HG02759 (cell line): Measurements from ENCODE around the gene TMEM215.
"Not testable (repeated sequence)": the region's sequence is repeated elsewhere in the genome, so short reads cannot be mapped to it uniquely, and the experiment has no call there.

Experiments used
- ATAC-seq: cut with Tn5 transposase; IDR thresholded peaks from one replicate; pipeline ENCODE4 v1.9.1; 2021; ENCODE audit warnings: mild to moderate bottlenecking, moderate library complexity; ENCODE audit not compliant: unreplicated experiment

Gene TMEM215, protein sequence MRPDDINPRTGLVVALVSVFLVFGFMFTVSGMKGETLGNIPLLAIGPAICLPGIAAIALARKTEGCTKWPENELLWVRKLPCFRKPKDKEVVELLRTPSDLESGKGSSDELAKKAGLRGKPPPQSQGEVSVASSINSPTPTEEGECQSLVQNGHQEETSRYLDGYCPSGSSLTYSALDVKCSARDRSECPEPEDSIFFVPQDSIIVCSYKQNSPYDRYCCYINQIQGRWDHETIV

DNA sequence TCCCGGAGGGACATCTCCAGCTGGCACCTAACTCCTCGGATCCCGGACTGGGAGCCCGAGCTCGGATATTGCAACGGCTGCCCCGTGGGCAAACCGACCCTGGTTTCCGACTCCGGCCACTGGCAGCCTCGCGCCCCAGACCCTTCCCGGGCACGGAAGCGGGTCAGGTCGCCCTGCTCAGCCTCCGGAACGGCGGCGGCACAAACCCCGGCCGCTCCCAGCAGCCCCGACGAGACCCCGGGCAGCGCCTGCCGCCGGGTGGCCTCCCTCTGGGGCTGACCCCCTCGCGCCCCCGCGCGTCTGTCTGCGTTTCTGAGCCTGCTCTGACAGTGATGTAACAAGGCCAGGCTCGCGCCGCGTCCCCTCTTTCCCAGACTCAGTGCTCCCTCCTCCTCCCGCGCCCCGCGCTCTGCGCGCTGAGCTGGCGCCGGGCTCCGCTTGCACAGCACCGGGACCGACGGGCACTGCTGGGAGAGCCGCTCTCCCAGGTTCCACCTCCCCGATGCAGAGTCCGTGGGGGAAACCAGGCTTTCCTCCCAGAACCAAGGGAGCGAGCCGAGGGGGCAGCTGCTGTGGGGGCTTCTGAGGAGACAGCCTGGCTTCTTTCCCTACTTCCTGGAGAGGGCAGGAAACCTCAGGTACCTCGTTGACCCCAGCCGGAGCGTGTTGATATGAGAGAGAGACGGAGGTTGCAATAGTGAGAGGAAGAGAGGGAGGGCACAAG, at the start of gene TMEM215:
TSS of gene TMEM215 (plus strand) at position 373 of the 724 bp plus-strand sequence. CDS start 644 bp downstream, outside the sequence.
- no peak for ATAC-seq

GRCh38 chr9:32735476-32735875, 47.9 kb upstream of the TMEM215 start:
- ATAC-seq, result no peak

DNA sequence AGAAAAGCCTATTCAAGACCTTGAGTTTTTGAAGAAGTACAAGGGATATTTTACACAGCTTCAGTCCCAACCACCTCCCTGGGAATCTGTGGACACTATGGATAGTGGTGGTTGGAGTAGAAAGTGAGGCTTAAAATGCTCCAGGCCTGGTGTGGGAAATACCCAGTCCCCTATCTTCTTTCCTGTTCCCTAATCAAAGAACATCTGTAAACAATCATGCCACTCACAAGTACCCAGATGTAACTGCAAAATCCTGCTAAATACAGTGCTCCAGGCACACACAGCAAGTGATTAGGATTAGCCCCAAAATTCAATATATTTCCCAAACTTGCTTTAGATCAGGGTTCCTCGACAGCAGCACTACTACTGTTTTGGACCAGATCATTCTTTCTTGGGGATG, 46.0 kb upstream of the TMEM215 start:
- ATAC-seq, result no peak

DNA sequence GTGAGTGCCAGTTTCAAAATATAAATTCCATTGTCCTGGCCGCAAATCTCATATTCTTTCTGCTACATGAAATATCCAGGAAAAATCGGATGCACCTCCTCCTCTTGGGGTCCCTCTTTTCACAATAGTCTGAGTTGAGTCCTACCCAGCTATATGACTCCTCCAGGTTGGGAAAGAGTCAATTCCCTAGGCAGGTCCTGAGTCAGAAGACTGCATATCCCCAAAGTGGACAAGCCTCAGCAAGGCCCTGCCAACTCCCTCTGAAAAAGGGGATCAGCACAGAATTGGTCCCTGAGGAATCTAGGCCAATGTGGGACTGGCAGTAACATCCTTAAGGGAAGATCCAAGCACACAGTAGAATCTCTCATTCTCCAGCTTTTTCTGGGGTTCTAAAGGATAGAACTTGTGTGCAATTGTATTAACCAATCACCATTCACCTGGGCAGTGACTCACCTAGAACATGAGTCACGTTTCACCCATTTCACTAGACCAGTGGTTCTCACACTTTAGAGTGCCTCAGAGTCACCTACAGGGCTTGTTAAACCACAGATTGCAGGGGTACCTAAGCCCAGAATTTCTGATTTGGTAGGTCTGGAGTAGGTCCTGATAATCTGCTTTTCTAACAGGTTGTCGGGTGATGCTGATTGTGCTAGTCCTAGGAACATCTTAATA, 44.7 kb upstream of the TMEM215 start:
- no peak for ATAC-seq

DNA sequence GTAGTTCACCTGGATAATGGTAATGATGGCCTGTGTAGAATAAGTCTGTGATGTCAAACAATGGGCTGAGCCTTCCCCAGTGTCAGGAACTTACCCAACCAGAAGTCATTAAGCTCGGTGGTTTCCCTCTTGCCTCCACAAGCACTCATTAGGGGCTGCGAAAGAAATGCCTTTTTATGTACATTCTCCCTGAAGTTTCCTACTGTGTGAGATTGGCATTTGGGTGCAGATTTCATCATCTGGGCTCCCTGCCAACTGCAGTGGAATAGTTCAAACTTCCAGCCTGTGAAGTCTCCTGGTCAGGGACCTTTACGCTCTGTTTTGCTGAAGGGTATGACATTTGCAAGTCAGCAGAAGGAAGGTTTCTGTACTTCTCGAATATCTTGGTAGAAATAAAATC, 41.6 kb upstream of the TMEM215 start:
- ATAC-seq, result no peak

DNA sequence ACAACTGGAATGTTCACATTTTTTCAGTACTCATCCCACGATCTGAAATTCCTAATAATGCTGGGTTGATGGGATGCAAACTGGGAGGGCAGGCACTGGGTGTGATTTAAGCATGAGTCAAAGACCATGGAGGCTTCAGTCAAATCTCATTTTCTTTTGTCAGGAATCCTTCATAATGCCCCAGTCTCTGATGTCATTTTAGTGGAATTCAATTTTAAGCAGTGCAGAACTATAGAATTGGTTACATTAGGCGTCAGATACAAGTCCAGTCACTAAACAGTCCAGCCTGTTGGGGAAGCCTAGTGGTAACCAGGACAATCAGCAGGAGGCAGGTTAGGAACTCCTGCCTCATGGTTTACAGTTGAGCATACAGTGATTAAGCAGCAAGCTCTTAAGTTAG, 41.0 kb upstream of the TMEM215 start:
- no peak for ATAC-seq

GRCh38 chr9:32748013-32748412, 35.3 kb upstream of the TMEM215 start:
- no peak for ATAC-seq

- no peak for ATAC-seq
These were observed 27.6 kb upstream of the TMEM215 start for GRCh38 chr9:32755730-32756129.

GRCh38 chr9:32764139-32764538, 19.2 kb upstream of the TMEM215 start:
- no peak for ATAC-seq

GRCh38 chr9:32775283-32775682, 8.1 kb upstream of the TMEM215 start:
- ATAC-seq, result no peak

GRCh38 chr9:32776201-32776600, 7.1 kb upstream of the TMEM215 start:
- ATAC-seq, result no peak

DNA sequence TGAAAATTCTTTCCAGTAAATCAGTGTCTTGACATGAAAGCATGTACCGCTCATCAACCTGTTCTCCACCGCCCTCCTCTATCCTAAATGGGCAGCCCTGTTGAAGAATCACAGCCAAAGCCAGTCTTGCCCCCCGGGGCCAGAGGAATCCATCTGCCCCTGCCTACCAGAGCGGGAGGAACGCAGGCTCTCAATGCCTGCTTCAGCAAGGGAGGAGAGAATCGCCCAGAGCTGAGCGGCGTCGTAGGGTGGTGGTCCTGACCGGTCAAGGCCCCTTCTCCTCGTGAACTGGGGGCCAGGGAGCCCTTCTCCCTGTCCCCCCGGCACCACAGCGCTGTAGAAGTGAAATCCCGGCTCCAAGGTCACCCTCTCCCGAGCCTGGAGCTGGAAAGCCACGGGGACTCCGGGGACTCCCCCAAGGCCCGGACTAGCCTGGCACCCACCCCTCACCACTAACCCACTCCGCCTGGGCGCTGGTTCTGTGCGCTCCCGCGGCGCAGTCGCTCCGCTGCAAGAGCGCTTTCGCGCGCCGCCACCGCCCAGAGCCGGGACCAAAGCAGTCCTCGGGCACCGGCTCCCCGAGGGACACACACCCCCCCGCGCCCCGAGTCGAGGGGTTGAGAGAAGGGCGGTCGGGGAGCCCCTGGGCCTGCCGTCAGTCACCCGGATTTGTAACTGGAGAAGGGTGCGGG, 718 bp upstream of the TMEM215 start:
- no peak for ATAC-seq

DNA sequence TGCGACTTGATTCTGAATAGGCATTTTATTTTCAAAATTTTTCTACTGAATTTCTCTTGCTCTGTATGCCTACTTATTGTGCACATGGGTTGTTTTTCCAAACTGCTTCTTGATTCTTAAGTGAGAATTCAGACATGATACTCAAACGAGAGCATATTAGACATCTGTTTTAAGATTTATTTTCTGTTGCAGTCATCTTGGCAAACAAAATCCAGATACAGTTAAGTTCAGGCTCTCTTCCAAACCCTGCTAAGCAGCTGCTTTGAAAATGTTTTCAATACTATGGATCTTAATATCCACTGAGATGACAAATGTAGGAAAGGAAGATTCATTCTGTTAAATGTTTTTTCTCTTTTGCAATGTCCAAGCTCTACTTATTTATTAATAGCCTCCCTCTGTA, 4.5 kb downstream of the TMEM215 start:
- no peak for ATAC-seq

DNA sequence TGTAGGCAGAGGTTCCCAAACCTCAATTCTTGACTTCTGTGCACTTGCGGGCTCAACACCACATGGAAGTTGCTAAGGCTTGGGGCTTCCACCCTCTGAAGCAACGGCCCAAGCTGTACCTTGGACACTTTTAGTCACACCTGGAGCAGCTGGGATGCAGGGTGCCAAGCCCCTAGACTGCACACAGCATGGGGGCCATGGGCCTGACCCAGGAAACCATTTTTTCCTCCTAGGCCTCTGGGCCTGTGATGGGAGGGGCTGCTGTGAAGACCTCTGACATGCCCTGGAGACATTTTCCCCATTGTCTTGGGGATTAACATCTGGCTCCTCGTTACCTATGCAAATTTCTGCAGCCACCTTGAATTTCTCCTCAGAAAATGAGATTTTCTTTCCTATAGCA, 12.7 kb downstream of the TMEM215 start:
- not testable (repeated sequence) for ATAC-seq

- ATAC-seq, result no peak
These were observed 18.2 kb downstream of the TMEM215 start for GRCh38 chr9:32801530-32801929.

DNA sequence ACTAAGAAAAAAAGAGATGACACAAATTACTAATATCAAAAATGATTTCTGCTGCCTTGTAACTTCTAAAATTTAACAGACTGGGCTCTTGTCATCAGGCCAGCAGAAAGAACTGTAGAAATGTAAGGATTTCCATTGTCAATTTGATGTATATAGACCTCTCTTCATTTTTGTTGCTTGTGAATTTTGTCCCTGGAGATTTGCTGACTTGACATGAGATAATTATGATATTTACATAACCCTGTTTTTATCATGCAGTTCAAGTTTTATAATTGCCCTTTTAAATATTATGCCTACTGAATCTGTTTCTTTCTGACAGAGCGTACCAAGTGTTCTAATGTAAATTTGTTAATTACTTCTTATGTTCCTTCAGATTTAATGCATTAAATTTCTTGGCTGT, 23.9 kb downstream of the TMEM215 start:
- ATAC-seq, result no peak

- no peak for ATAC-seq
These were observed 27.9 kb downstream of the TMEM215 start for GRCh38 chr9:32811246-32811645.

DNA sequence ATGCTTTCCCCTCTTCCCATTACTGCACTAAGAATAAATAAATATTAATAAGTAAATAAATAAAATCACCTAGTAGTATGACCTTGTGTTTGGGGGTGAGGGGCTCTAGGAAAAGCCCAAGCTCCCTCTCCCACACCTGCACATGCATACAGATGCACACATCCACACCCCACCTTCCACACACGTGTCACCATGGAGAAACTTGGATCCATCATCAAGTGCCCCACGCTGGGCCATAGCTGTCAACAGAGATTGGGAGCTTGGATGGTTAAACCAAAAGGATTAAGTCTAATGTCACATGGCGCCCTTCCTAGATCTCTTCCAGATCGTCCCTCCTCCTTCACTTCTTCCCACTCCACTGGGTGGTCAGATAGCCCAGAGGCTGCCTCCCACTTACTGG, 37.0 kb downstream of the TMEM215 start:
- no peak for ATAC-seq

DNA sequence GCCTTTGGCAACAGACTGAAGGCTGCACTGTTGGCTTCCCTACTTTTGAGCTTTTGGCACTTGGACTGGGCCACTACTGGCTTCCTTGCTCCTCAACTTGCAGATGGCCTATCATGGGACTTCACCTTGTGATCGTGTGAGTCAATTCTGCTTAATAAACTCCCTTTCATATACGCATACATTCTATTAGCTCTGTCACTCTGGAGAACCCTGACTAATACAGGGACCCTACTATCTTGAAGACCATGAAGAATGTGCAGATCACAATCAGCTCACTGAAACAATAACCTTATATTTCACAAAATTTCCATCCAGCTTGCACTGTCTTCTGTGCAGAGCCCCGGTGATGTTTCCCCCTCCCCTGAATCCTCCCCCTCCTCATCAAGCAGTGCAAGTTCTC, 39.8 kb downstream of the TMEM215 start:
- ATAC-seq, result no peak

GRCh38 chr9:32823551-32823950, 40.2 kb downstream of the TMEM215 start:
- ATAC-seq, result no peak

DNA sequence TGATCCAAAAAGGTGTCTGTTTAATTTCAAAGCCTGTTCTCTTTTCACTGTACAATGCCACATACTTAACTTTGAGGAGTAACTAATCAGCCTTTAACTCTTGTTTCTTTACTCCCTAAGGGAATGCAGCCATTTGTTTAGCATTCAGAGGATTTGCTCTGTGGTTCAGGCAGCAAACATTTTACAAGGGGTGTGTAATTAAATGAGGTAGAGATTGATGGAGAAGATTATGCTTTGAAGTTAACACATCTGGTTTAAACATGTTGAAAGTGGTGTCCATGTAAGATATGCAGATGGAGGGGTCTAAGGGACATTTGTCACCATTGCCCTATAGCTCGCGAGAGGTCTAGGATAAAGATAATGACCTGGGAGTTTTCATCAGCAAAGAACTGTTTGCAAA, 41.9 kb downstream of the TMEM215 start:
- no peak for ATAC-seq

DNA sequence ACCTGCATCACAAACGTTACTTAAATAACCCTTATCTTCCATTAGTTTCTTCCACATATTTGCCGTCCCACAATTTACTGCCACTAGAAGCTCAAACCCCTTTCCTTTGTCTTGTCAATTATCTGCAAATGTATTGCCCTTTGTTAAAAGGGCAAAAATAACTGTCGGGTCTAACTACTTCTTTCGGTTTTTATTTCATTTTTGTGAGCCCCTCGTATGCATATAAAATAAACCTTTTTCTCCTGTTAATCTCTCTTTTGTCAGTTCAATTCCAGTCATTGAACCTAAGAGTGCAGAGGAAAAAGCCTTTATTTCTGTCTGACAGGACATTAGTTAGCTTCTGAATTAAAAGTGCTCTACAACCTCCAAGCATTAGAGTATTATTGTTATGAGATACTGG, 45.5 kb downstream of the TMEM215 start:
- no peak for ATAC-seq
